CD4-positive, alpha-beta T cell treated with Interleukin-4 for 4 hours (primary cell): ENCODE measurements around the gene IL26.

ENCODE experiments used
- DNase-seq: peaks from one replicate; pipeline ENCODE4 v3.0.0-alpha.2; 2020

IL26 gene, protein sequence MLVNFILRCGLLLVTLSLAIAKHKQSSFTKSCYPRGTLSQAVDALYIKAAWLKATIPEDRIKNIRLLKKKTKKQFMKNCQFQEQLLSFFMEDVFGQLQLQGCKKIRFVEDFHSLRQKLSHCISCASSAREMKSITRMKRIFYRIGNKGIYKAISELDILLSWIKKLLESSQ

DNA sequence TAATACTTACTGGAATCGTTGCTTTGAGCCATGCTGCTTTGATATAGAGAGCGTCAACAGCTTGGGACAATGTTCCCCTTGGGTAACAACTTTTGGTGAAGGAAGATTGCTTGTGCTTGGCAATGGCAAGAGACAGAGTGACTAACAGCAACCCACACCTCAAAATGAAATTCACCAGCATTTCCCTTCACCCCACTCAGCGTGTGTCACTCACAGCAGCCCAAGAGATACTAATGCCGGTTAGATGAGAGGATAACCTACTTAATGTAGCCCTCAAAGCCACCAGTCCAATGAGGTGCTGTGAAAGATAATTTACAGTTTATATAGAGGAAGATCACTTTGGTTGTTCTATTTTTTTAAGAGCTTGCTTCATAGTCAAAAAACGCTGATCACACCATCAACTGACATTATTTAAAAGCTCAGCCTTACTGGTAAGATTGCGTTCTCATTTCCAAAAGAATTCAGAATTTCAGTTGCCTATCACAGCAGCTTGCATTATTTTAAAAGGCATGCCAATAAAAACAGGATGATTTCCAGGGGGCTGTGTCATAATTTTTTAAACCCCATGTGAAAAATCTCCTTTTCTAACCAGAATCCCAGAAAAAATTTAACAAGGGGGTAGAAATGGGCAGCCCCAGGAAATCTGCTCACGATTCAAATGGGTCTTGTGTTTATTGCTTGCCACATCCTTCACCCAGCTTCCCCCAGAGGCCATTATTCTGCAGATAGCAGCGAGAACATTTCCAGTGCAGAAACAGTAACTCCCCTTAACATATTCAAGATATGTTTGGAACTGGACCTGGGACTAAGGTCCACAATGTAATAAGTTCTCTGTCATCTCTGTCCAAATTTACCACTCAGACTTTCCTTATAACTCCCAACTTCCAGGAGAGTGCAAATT, at the start of gene IL26:
Gene IL26, minus strand, starts transcription at position 235 of the 901 bp plus-strand sequence. Its CDS starts 54 bp downstream, at position 181.
- peak; percentile 40 for DNase-seq

DNA sequence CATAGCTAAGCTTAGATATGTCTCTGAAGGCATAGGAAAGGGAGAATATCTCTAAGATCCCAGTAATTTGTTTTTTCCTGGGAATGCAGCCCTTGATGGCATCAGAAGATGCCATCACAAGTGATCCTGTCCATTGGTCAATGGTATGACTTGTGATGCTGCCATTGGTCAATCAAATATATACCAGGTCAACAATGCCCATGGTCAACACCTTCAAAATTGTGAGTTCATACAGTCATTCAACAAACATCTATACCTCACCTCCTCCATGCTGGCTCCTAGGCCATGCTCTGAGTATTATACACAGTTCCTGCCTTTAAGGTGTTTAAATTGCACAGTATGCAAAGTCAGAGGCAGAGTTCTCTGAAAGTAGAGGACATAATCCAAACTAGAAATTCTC, 47.1 kb upstream of the IL26 start:
- DNase-seq = no peak

DNA sequence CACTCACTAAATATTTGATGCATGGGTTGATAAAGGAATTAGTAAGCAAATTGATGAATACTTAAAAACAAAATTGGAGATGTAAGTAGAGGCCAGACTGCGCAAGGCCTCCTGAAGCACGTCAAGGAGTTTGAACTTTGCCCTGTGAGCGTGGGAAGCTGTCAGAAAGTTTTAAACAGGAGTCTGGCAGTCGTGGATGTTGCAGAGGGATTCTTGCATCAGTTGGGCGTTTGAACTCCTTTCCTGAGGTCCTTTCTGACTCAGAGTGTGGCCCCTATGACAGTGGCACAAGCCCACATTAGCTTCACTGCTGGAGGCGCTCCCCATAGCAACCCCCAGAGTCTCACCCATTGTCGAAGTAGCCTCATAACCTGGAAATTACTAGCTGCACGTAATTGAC, 45.7 kb upstream of the IL26 start:
- no peak for DNase-seq

DNA sequence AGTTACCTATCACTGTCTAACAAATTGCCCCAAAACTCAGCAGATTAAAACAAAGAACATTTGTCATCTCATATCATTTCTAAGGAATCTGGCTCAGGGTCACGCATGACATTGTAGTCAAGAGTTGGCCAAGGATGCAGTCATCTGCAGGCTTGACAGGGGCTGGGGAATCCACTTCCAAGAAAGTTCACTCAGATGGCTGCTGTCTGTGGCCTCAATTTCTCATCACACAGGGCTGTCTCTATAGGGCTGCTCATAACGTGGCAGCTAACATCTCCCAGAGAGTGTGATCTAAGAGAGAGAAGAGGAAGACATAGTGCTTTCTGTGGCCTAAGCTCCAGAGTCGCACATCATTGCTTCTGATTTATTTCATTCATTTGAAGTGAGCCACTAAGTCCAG, 44.7 kb upstream of the IL26 start:
- DNase-seq = no peak

DNA sequence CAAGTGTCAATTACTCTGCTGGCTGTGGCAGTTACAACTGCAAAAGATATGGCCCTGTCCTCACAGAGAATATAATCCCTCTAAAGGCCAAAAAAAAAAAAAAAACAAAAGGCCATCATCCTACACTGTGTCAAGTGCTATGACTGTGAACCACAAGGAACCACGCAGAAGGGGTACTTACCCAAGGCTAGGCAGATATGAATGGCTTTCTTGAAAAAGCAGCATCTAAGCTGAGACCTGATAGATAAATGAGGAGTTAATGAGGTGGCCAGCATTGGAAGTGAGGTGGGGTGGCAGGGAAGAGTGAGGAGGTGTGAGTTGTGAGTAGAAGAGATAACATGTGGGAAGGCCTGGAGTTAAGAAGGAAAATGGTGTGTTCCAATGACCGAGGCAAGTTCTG, 44.2 kb upstream of the IL26 start:
- no peak for DNase-seq

DNA sequence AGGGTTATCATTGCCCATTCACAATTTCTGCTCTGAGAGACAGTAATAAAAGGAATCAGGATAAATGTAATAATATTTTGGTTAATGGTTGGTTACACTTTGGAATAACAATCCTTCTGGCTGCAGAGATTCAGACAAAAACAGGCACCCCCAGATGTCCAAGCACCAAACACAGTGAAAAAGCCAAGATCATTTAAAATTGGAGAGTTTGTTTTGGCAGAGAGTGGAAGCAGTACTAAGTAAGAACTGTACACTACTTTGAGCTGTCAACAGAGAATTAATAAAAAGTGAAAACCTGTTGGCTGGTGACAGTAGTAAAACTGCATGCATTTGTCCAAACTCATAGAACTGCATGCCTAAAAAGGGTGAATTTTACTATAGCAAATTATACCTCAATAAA, 43.4 kb upstream of the IL26 start:
- no peak for DNase-seq

DNA sequence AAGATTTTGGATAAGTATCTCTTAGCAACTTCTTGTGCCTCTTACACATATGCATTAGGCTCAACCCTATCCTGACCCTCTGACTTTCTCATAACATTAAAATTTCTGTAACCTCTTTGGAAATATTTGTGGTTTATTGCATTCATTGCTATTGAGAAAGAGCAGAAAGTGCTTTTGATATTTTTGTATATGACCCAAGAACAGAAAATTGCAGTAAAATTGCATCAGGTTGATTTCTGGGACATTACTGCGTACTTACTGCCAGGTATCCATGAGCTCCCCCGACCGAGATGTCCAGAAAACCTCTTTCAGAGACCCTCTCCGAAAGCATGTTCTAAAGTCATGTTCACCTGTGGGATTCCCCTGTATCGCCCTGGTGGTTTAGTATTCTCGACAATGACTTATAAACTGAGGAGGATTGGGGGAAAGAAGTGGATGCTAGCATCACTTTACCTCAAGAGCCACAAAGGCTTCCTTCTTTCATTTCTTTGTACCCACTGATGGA, 42.3 kb upstream of the IL26 start:
- no peak for DNase-seq

DNA sequence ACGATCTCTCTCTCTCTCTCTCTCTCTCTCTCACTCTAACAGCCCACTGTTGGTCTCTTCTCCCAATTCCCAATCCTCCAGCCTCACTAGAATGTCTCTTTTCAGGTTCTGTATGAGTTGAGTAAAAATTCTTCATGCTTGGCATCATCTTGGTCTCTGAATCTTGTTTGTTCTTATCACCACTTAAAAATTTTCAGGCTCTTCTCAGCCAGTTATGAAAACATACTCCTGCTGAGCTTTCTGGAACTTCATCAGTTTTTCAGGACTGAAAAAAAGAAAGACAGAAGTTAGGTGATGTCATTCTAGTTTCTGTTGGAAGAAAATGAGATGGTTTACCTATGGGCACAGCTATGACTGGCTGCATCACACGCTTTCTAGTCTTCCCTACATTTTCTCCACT, 39.2 kb upstream of the IL26 start:
- no peak for DNase-seq

DNA sequence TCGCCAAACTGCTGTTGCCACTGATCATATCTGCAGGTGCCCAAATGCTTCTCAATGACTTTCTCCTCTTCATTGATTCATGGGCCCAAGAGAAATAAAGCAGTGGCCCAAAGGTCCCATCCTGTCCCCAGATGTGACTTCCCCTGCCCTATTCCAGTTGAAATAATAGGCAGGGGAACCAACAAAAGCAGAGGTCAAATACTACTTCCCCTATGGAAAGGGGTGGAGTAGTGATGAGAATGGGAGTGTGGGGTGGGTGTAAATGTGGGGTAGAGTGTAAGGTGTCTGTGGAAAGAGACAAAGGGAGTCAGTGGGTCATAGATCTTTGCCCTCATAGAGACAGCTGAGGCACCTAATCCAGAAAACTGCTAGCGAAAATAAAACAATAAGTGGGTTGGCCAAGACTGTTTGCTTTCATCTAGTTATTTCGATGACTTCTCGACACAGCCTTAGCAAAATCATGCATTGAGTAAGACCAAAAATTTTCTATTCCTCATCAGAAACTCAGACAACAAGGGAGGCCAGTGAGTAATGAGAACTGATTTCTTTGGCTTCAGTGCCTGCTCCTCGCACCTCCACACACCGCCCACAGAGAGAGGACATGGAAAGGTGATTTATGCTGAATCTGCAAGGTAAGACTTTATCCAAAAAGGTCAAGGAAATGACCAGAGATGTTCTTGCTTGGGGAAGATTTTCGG, 38.7 kb upstream of the IL26 start:
- no peak for DNase-seq

DNA sequence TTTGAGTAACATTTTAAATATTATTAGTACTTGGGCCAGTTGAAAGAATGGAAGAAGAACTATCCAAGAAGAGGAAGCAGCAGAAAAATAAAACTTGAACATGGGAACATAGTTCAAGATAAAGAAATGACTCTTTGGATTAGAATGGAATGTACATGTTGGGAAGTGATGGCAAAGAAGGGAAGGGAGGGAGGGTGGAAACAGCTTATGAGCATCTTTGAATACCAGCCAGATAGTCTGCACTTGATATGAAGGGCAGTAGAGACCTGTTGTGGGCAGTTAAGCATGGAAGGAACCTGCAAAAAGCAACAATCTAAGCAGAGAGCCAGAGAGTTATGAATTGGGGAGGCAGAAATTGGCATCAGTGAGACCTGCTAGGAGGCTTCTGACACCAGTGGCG, 37.8 kb upstream of the IL26 start:
- no peak for DNase-seq

DNA sequence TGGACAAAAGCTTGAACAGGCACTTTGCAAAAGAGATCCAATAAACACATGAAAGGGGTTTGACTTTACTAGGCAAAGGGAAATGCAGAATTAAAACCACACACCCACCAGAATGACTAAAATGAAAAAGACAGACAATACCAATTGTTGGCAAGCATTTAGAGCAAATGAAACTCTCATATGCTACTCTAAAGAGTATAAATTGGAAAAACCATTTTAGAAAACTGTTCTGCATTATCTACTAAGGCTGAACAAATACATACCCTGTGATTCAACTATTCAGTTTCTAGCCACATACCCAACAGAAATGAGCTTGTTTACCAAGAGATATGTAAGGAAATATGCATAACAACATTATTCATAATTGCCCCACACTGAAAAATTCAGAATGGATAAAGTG, 36.3 kb upstream of the IL26 start:
- DNase-seq = no peak

DNA sequence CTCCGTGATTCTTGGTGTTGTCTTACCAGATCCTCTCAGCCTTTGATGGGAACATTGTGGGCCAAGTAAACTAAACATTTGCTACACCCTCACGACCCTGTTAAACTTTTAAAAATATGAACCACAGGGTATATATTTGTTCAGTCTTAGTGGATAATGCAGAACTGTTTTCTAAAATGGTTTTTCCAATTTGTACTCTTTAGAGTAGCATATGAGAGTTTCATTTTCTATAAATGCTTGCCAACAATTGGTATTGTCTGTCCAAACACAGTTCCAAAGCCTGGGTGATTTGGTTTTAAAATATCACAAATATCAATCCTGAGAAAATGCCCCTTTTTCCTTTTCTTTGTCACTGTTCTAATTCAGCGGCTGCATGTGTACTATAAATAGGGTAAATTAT, 34.5 kb upstream of the IL26 start:
- no peak for DNase-seq

DNA sequence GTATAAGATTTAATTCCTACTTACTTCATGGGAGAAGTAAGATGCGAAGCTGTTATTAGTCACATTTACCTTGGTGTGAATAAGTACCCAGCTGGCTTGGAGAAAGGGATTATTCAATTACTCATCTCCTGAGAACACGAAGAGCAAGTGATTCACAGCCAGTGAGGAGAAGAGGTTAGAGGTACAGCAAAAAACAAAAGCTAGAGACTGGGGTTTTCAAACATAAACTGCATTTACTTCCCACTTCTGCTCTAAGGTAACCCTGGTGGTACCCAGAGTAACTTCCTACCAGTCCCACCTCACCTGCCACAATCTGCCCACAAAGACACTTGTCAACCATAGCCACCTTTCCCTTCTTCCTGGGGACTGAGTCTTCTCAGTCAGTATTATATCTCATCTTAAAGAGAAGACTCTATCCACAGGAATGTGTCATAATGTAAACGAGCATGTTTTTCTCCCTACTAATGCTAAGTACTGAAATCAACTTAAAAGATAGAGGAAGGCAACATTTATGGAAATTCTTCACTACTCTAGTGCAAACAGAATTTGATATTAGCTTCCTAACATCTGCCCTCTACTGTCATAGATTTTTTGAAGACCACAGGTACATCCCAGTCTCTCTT, 33.8 kb upstream of the IL26 start:
- DNase-seq = peak; percentile 12

DNA sequence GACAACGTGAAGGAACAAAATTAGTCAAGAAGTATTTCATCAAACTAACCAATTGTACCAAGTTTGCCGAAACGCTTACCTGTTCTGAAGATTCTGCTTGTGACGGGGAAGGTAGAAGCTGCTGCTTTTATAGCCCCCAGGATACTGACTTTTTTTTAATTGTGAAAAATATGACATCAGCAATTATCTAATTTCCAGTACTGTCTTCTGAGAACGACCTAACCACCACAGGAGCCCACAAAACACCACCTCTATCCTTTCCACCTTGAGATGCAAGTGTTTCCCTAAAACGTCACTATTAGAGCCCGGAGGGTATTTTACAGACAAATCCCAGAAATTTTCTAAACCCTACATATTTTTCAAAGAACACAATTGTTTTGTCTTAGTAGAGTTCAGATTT, 27.9 kb upstream of the IL26 start, which contains the start of gene IL22:
Gene IL22, minus strand, starts transcription at position 101 of the 400 bp plus-strand sequence. CDS start 156 bp downstream, outside the sequence.
- DNase-seq = no peak

DNA sequence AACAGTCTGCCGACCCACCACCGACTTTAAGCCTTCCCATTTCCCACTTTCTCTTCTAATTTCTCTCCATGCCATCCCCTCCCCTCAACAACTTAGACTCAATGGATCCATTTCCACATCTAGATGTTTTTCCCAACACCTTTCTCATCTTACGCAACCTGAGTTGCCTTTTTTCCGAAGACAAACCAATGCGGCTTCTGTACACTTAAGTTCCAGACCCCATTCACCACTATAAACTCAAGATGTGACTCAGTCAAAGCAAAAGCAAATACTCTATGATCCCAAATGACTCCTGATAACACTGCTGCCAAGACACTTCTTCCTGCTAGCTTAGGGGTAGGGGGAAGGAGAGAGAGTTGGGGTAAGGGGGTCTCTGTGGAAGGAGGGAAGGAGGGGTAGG, 26.5 kb upstream of the IL26 start:
- no peak for DNase-seq

DNA sequence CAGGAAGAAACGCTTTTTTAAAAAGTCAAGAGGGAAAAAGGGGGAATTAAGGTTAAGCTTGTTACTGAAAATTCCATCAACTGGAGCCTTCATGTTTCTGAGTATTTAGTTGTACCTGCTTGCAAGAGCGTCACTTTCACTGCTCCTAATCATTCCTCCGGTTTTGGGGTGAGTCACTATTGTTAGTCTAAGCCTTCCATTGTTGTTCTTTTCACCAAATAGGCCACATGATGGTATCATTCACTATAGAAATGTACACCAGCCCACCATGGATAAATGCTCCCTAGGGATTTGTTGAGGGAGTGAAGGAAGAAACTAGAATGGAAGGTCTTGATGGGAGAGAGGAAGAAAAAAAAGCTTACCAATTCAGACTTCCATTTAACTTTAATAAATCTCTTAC, 24.8 kb upstream of the IL26 start:
- DNase-seq = no peak

DNA sequence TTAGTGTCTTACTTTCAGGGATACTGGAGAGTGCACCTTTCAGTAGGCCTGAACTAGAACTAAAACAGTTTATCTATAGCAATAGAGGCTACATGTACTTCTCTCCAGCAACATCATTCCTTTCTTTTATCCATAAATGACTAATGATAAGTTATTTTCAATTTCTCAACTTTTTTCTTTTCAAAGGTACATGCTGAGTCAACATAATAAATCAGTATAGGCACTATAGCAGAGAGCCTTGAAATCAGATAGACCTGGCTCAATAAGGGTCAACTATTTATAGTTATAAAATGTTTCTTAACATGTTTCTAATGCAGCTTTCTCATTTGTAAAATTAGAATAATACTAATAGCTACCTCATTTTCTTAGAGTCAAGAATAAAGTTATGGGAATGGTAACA, 22.2 kb upstream of the IL26 start:
- no peak for DNase-seq

DNA sequence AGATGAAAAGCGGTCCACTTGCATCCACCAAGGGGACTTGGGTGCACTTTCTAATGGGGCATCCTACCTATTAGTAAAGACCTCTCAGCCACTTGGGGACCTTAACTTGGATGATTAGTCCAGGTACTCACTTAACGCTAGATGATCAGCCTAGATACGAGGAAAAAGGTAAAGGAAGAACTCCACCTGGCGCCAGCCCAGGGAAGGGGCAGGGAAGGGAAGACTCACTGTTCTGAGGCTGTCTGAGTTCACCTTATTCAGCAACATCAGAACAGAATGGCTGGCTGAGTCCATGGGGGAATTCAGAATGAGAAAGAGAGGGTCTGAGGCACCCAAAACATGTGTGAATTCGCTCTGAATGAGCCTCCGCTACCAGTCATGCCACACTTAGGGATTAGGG, 20.7 kb upstream of the IL26 start:
- no peak for DNase-seq

DNA sequence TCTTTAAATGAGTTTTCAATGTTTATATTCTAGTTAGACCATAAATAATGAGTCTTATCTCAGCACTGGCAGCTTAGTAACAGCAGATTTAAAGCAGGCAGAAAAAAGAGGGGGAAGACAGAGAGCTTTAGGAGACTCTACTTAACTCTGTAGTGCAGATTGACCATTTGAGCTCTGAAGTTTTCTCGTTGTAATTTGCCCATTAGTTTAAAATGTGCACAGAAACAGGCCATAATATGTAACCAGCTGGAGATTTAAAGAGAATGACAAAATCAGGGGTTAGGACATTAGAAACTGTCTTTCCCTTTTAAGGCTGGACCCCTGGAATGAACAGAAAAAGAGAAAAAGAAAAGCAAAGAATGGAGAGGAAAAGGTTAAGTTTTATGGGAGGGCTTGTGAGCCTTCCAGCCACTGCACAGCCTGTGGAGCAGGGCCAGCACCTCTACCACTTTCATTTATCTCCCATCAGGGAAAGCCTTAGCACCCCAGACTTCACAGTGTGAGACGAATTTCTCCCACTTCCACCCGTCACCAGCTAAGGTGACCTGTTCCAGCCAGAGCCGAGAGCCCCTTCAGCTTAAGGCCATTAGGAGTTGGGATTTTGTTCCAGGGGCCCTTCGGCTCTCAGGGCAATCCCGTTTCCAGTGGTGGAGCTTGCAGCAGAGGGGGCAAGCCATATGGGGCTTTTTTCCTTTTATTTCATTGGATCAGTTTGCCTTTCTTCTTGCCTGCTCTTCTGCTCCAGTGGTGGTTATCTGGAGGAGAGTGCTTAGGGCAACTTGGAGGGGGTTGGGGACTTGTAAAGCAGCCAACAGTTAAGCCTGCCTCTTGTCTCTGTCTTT, 19.8 kb upstream of the IL26 start:
- DNase-seq = no peak

DNA sequence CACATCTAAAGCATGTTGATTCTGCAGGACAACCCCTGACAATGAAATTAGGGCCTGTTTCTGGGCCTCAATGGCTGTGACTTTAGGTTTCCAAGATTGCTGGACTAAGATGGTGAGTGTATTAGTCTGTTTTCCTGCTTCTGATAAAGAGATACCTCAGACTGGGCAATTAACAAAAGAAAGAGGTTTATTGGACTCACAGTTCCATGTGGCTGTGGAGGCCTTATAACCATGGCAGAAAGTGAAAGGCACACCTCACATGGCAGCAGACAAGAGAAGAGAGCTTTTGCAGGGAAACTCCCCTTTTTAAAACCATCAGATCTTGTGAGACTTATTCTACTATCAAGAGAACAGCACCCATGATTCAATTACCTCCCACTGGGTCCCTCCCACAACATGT, 17.2 kb upstream of the IL26 start:
- no peak for DNase-seq

DNA sequence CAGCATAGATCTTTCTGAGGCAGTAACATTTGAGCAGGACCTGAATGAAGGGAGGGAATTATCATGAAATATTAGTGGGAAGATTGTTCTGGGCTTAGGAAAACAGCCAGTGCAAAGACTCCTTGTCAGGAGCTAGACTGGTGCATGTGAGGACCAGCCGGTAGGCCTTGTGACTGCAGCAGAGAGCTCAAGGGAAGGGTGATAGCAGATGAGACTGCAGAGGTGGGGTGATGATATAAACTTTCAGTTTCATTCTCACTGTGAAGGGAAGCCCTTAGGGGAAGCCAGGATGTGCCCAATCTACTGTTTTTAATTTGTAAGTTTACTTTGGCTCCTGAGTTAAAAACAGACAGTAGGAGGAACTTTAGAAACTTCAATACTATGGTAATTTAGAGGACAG, 15.4 kb upstream of the IL26 start:
- DNase-seq = peak; percentile 66

DNA sequence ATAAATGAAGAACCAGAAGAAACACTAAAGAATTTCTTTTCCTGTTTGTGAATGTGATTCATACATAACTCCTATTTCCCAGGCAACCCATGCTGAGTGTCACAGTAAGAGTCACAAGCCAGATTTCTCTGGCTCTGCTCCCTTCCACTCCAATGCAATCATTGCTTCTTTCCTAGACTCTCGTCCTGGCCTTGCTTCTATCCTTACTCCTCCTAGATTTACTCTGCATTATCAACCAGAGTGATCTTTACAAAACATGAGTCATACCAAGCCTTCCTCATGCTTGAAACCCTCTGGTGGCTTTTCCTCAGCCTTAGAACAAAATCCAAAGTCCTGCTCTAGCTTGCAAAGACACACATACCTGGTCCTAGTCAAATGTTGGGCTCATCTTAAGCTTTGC, 14.5 kb upstream of the IL26 start:
- DNase-seq = no peak
